Hepatocyte (in vitro differentiated cells): ENCODE measurements around the gene BCAS4. TPM values are rescaled to one million over a fixed set of nuclear protein-coding genes. Genes with fewer than 3 reads are reported as not detected.

Experiments used
- DNase-seq: peaks from one replicate; pipeline ENCODE4 v3.0.0-alpha.2; 2016; ENCODE audit warnings: low spot score
- H2AFZ ChIP-seq: fragments of 200-600 bp; sonication (generic); 2 replicates; pipeline ENCODE4 v1.6.0; 2016; ENCODE audit warnings: antibody characterized with exemption, mild to moderate bottlenecking
- H3K27ac ChIP-seq: fragments of 200-600 bp; sonication (generic); 2 replicates; pipeline ENCODE4 v1.5.1; 2016; ENCODE audit warnings: mild to moderate bottlenecking
- H3K27me3 ChIP-seq: fragments of 200-600 bp; sonication (generic); 2 replicates; pipeline ENCODE4 v1.6.1; 2016
- H3K36me3 ChIP-seq: fragments of 200-600 bp; sonication (generic); replicated peaks from 2 replicates; pipeline ENCODE4 v1.5.1; 2016; ENCODE audit warnings: low read depth; ENCODE audit not compliant: insufficient read depth
- H3K4me1 ChIP-seq: fragments of 200-600 bp; sonication (generic); 2 replicates; pipeline ENCODE4 v1.5.1; 2016; ENCODE audit warnings: mild to moderate bottlenecking, moderate library complexity; ENCODE audit not compliant: insufficient read depth
- H3K4me2 ChIP-seq: fragments of 200-600 bp; sonication (generic); 2 replicates; pipeline ENCODE4 v1.6.0; 2016
- H3K4me3 ChIP-seq: fragments of 200-600 bp; sonication (generic); 2 replicates; pipeline ENCODE4 v1.5.1; 2016; ENCODE audit warnings: mild to moderate bottlenecking
- H3K79me2 ChIP-seq: fragments of 200-600 bp; sonication (generic); 2 replicates; pipeline ENCODE4 v1.6.0; 2017; ENCODE audit warnings: mild to moderate bottlenecking
- H3K9me2 ChIP-seq: fragments of 200-600 bp; sonication (generic); replicated peaks from 2 replicates; pipeline ENCODE4 v1.6.0; 2017; ENCODE audit warnings: mild to moderate bottlenecking; ENCODE audit not compliant: insufficient read depth
- H3K9me3 ChIP-seq: fragments of 200-600 bp; sonication (generic); 2 replicates; pipeline ENCODE4 v1.5.1; 2016; ENCODE audit warnings: low read depth, mild to moderate bottlenecking
- H4K20me1 ChIP-seq: fragments of 200-600 bp; sonication (generic); 2 replicates; pipeline ENCODE4 v1.6.0; 2016; ENCODE audit warnings: mild to moderate bottlenecking; ENCODE audit not compliant: insufficient read depth, poor library complexity, severe bottlenecking
- EZH2 ChIP-seq: fragments of 200-600 bp; sonication (generic); IDR thresholded peaks from 2 replicates; pipeline ENCODE4 v1.6.1; 2016; ENCODE audit warnings: antibody characterized with exemption, mild to moderate bottlenecking, borderline replicate concordance
- EZH2phosphoT487 ChIP-seq: fragments of 200-600 bp; sonication (generic); IDR thresholded peaks from one replicate; pipeline ENCODE4 v1.6.1; 2018; ENCODE audit warnings: antibody characterized with exemption, mild to moderate bottlenecking, low read depth, moderate library complexity; ENCODE audit not compliant: unreplicated experiment, severe bottlenecking
- WGBS: methylation state at CpG from one replicate; pipeline ENCODE4 v1.1.6; 2016; ENCODE audit warnings: low lambda C conversion rate; ENCODE audit errors: missing lambda C conversion rate; 5-methylcytosine and 5-hydroxymethylcytosine counted together
- polyA plus RNA-seq: library from polyadenylated mRNA; unstranded; fragments of >200 nt; fragmentation: Nextera tagmentation; extraction: Ambion mirVana; gene quantifications from 2 replicates; pipeline ENCODE4 v1.2.1, GENCODE V29; 2016
- total RNA-seq: library from RNA; depleted of rRNA; stranded (reverse); fragments of >200 nt; gene quantifications from 2 replicates; pipeline ENCODE4 v1.2.3, GENCODE V29; 2014
- TF ChIP-seq, protein P1 (sequence below): fragments of 200-600 bp; sonication (generic); IDR thresholded peaks from 2 replicates; pipeline ENCODE4 v1.5.1; 2016; ENCODE audit warnings: antibody characterized with exemption, mild to moderate bottlenecking; ENCODE audit not compliant: poor library complexity

Gene BCAS4
- total and polyA plus RNA-seq, 2 experiments from 2014 or later, result 5.6 to 21.6 TPM

DNA sequence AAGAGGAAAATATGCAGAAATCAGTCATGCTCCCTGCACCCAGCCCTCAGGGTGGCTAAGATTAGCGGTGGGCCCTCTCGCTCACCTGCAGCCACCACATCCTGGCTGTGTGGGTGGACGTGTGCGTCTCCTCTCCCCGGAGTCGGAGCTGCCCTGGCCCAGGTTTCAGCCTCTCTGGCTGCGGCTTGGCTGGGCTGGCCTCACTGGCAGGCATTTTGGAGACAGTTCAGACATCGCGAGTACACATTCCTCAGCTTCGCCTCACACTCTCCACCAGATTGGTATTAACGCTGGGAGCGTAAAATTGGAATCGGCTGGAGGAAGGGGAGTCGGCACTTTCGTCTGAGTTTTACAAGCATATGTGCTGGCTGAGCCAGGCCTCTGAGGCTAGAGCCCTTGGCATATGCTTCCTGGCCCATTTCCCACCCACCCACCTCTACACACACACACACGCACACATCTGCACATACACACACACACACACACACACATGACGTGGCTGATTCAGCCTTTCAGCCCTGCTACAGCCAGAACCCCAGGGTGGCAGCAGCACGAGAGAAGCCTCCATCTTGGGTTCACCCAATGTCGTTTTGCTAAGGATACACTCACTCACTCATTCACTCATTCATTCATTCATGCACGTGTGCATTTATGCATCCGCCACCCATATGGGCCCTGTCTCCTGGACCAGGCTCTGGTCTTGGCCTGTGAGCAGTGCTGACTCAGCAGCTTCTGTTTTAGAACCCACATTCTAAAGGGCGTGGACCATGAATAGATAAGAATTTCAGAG, 42.9 kb downstream of the BCAS4 start:
- DNase-seq, result peak; percentile 75
- WGBS, result 34% methylated on average over 20 of the region's 22 CpGs
- Histone ChIP-seq H3K4me1 (peaks cover 3% of the 10 kb centered on the region), H2AFZ (no peak overlapping the region), H3K4me2 (no peak overlapping the region), H3K27me3 (no peaks in the 10 kb centered on the region), H3K27ac (peak overlapping the region; percentile 80), H3K9me2 (no peaks in the 10 kb centered on the region), H3K9me3 (no peaks in the 10 kb centered on the region), H3K36me3 (no peaks in the 10 kb centered on the region), H3K79me2 (no peaks in the 10 kb centered on the region), H3K4me3 (no peak overlapping the region), H4K20me1 (no peaks in the 10 kb centered on the region)
- TF ChIP-seq EZH2phosphoT487 (no peak), EZH2 (no peak)
- TF ChIP-seq, protein P1, sequence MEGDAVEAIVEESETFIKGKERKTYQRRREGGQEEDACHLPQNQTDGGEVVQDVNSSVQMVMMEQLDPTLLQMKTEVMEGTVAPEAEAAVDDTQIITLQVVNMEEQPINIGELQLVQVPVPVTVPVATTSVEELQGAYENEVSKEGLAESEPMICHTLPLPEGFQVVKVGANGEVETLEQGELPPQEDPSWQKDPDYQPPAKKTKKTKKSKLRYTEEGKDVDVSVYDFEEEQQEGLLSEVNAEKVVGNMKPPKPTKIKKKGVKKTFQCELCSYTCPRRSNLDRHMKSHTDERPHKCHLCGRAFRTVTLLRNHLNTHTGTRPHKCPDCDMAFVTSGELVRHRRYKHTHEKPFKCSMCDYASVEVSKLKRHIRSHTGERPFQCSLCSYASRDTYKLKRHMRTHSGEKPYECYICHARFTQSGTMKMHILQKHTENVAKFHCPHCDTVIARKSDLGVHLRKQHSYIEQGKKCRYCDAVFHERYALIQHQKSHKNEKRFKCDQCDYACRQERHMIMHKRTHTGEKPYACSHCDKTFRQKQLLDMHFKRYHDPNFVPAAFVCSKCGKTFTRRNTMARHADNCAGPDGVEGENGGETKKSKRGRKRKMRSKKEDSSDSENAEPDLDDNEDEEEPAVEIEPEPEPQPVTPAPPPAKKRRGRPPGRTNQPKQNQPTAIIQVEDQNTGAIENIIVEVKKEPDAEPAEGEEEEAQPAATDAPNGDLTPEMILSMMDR, result no peak

DNA sequence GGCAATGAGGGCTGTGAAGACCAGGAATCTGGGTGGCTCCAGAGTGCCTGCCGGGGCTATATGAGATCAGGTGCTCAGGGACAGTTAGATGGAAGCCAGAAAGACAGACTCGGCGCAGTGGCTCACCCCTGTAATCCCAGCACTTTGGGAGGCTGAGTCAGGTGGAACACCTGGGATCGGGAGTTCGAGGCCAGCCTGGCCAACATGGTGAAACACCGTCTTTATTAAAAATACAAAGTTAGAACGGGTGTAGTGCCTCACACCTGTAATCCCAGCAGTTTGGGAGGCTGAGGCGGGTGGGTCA, 43.4 kb downstream of the BCAS4 start:
- peak overlapping the region; percentile 80 for H3K27ac ChIP-seq
- 89% methylated on average over 8 of the region's 8 CpGs for WGBS

DNA sequence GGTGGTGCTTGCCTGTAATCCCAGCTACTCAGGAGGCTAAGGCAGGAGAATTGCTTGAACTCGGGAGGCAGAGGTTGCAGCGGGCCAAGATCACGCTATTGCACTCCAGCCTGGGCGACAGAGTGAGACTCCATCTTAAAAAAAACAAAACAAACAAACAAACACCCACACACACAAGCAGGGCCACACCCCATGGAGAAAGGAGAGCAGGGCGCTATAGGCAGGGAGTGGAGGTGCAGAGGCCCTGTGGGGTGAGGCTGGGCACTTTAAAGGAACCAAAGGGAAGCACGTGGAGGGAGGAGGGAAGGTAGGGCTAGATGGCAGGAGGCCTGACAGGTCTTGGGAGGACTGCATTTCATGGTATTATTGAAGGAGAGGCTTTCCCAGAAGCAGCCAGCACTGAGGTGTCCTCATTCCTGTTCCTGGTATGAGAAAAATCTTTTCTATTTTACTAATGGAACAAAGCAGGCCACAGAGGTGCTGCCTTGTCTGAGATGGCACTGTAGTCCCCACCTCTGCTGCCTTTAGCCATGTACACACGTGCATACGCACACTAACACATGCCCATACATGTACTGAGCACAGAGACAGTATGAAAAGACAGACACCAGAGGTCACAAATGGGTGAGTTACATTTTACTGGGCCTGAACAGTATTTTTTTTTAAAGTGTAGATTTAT, 44.0 kb downstream of the BCAS4 start:
- Histone ChIP-seq H3K4me1 (peaks cover 3% of the 10 kb centered on the region), H3K27ac (peak overlapping the region; percentile 80), H4K20me1 (no peaks in the 10 kb centered on the region), H3K79me2 (no peaks in the 10 kb centered on the region), H3K9me3 (no peaks in the 10 kb centered on the region), H3K4me3 (no peak overlapping the region), H3K4me2 (no peak overlapping the region), H3K27me3 (no peaks in the 10 kb centered on the region), H2AFZ (no peak overlapping the region), H3K36me3 (no peaks in the 10 kb centered on the region), H3K9me2 (no peaks in the 10 kb centered on the region)
- WGBS, result 92% methylated on average over 8 of the region's 8 CpGs
- DNase-seq, result no peak
- no peak for TF ChIP-seq EZH2
- TF ChIP-seq, protein P1, result no peak
- TF ChIP-seq EZH2phosphoT487, result no peak

More for the DNA sequence above, 43.4 kb downstream of the BCAS4 start:
- Histone ChIP-seq H2AFZ (no peak overlapping the region), H4K20me1 (no peaks in the 10 kb centered on the region), H3K79me2 (no peaks in the 10 kb centered on the region), H3K36me3 (no peaks in the 10 kb centered on the region), H3K4me2 (no peak overlapping the region), H3K9me2 (no peaks in the 10 kb centered on the region), H3K4me1 (peaks cover 3% of the 10 kb centered on the region), H3K9me3 (no peaks in the 10 kb centered on the region), H3K4me3 (no peak overlapping the region), H3K27me3 (no peaks in the 10 kb centered on the region)
- DNase-seq, result no peak
- TF ChIP-seq EZH2, result no peak
- TF ChIP-seq EZH2phosphoT487, result no peak
- TF ChIP-seq, protein P1, result no peak
